Testis (tissue), 2 donors: Measurements from ENCODE around the gene SULT1A3.

Experiments used
- CTCF ChIP-seq, 3 experiments: fragments of 450-650 bp in 2 of 3; fragments of 200-600 bp in 1 of 3; sonication (generic) in 1 of 3; IDR thresholded peaks; one replicate each; pipeline ENCODE4 v1.5.1; 2016 to 2019; ENCODE audit warnings: antibody characterized with exemption in 3 of 3, mild to moderate bottlenecking in 2 of 3, moderate library complexity in 1 of 3
- POLR2A ChIP-seq: fragments of 450-650 bp; IDR thresholded peaks from one replicate; pipeline ENCODE4 v1.6.1; 2017; ENCODE audit warnings: antibody characterized with exemption, mild to moderate bottlenecking, moderate library complexity

- no peak for TF ChIP-seq CTCF (IDR thresholded peaks at IDR 0.05)
- no peak for TF ChIP-seq POLR2A
These were observed 26.0 kb upstream of the SULT1A3 start for GRCh38 chr16:30173054-30173453.
